WERI-Rb-1 (cell line): ENCODE data around the gene TSPAN5.

Experiments used
- DNase-seq: peaks from one replicate; pipeline ENCODE4 v3.0.0-alpha.2; 2020
- H3K27ac ChIP-seq: fragments of 250-450 bp; sonication (Bioruptor Pico); 2 replicates; pipeline ENCODE4 v1.5.1; 2020; ENCODE audit warnings: mild to moderate bottlenecking, moderate library complexity
- H3K27me3 ChIP-seq: fragments of 250-450 bp; sonication (Bioruptor Pico); 2 replicates; pipeline ENCODE4 v1.5.1; 2021; ENCODE audit warnings: mild to moderate bottlenecking, low read depth, moderate library complexity; ENCODE audit not compliant: insufficient read depth, severe bottlenecking
- H3K36me3 ChIP-seq: fragments of 250-450 bp; sonication (Bioruptor Pico); 2 replicates; pipeline ENCODE4 v1.5.1; 2020; ENCODE audit warnings: mild to moderate bottlenecking, moderate library complexity
- H3K4me3 ChIP-seq: 2 replicates; pipeline ENCODE4 v1.5.1; 2011; ENCODE audit warnings: low read depth, mild to moderate bottlenecking, control low read depth, low read length
- H3K9me3 ChIP-seq: fragments of 250-450 bp; sonication (Bioruptor Pico); 2 replicates; pipeline ENCODE4 v1.5.1; 2021; ENCODE audit warnings: mild to moderate bottlenecking, moderate library complexity; ENCODE audit not compliant: severe bottlenecking
- TF ChIP-seq, protein P1 (sequence below): IDR thresholded peaks from 2 replicates; pipeline ENCODE4 v1.5.1; 2011; ENCODE audit warnings: low read depth, mild to moderate bottlenecking, control low read depth, inconsistent platforms, low read length

Gene TSPAN5

GRCh38 chr4:98614094-98614493, 44.3 kb downstream of the TSPAN5 start:
- Histone ChIP-seq H3K9me3 (no peaks in the 10 kb centered on the region), H3K36me3 (no peaks in the 10 kb centered on the region), H3K4me3 (no peak overlapping the region), H3K27ac (no peak overlapping the region), H3K27me3 (no peaks in the 10 kb centered on the region)
- TF ChIP-seq, protein P1, sequence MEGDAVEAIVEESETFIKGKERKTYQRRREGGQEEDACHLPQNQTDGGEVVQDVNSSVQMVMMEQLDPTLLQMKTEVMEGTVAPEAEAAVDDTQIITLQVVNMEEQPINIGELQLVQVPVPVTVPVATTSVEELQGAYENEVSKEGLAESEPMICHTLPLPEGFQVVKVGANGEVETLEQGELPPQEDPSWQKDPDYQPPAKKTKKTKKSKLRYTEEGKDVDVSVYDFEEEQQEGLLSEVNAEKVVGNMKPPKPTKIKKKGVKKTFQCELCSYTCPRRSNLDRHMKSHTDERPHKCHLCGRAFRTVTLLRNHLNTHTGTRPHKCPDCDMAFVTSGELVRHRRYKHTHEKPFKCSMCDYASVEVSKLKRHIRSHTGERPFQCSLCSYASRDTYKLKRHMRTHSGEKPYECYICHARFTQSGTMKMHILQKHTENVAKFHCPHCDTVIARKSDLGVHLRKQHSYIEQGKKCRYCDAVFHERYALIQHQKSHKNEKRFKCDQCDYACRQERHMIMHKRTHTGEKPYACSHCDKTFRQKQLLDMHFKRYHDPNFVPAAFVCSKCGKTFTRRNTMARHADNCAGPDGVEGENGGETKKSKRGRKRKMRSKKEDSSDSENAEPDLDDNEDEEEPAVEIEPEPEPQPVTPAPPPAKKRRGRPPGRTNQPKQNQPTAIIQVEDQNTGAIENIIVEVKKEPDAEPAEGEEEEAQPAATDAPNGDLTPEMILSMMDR, result no peak
- DNase-seq, result no peak

GRCh38 chr4:98613453-98614075, 44.8 kb downstream of the TSPAN5 start:
- TF ChIP-seq, protein P1, result no peak
- DNase-seq, result no peak
- H3K9me3 ChIP-seq, result no peaks in the 10 kb centered on the region
- no peaks in the 10 kb centered on the region for H3K27me3 ChIP-seq
- H3K36me3 ChIP-seq, result no peaks in the 10 kb centered on the region
- H3K27ac ChIP-seq, result no peak overlapping the region
- H3K4me3 ChIP-seq, result no peak overlapping the region

GRCh38 chr4:98612318-98613250, 45.8 kb downstream of the TSPAN5 start:
- H3K9me3 ChIP-seq, result no peaks in the 10 kb centered on the region
- no peak overlapping the region for H3K27ac ChIP-seq
- no peaks in the 10 kb centered on the region for H3K27me3 ChIP-seq
- no peaks in the 10 kb centered on the region for H3K36me3 ChIP-seq
- H3K4me3 ChIP-seq, result no peak overlapping the region
- TF ChIP-seq, protein P1, result no peak
- no peak for DNase-seq

- TF ChIP-seq, protein P1, result no peak
- H3K4me3 ChIP-seq, result no peak overlapping the region
- no peak overlapping the region for H3K27ac ChIP-seq
- no peaks in the 10 kb centered on the region for H3K9me3 ChIP-seq
- no peaks in the 10 kb centered on the region for H3K36me3 ChIP-seq
- DNase-seq, result no peak
- no peaks in the 10 kb centered on the region for H3K27me3 ChIP-seq
These were observed 46.6 kb downstream of the TSPAN5 start for GRCh38 chr4:98611677-98612317.

- Histone ChIP-seq H3K27me3 (no peaks in the 10 kb centered on the region), H3K9me3 (no peaks in the 10 kb centered on the region), H3K36me3 (no peaks in the 10 kb centered on the region), H3K27ac (no peak overlapping the region), H3K4me3 (no peak overlapping the region)
- TF ChIP-seq, protein P1, result no peak
- peak; percentile 62 for DNase-seq
These were observed 47.3 kb downstream of the TSPAN5 start for GRCh38 chr4:98610926-98611676.
